D721Med (cell line): ENCODE measurements around the gene NCAN.

ENCODE experiments used
- DNase-seq: peaks from one replicate; pipeline ENCODE4 v3.0.0; 2011; ENCODE audit warnings: low spot score; ENCODE audit not compliant: insufficient read length
- FAIRE-seq: peaks from 2 replicates; lab custom pipeline; 2011; peaks lifted over from hg19 to GRCh38; lab: Jason Lieb, UNC
- CTCF ChIP-seq: IDR thresholded peaks from 2 replicates; pipeline ENCODE4 v1.5.1; 2012; ENCODE audit warnings: mild to moderate bottlenecking, control low read depth; ENCODE audit not compliant: insufficient read depth; ENCODE audit errors: missing control alignments

Gene NCAN

GRCh38 chr19:19261350-19262189 lies 49.8 kb downstream of the NCAN start:
- no peak for FAIRE-seq
- no peak for DNase-seq

GRCh38 chr19:19262190-19263057 lies 50.7 kb downstream of the NCAN start:
- TF ChIP-seq CTCF = no peak
- DNase-seq (no peak), FAIRE-seq (no peak)

More at GRCh38 chr19:19261350-19262189, 49.8 kb downstream of the NCAN start:
- TF ChIP-seq CTCF = no peak

GRCh38 chr19:19263886-19264487 lies 52.2 kb downstream of the NCAN start:
- no peak for FAIRE-seq
- no peak for DNase-seq
- no peak for TF ChIP-seq CTCF

GRCh38 chr19:19267305-19267704 lies 55.5 kb downstream of the NCAN start:
- FAIRE-seq (no peak), DNase-seq (no peak)
- no peak for TF ChIP-seq CTCF

GRCh38 chr19:19268453-19269385 lies 57.0 kb downstream of the NCAN start:
- FAIRE-seq (no peak), DNase-seq (no peak)
- TF ChIP-seq CTCF = no peak

- no peak for FAIRE-seq
- no peak for DNase-seq
- no peak for TF ChIP-seq CTCF
These were observed 58.4 kb downstream of the NCAN start for GRCh38 chr19:19269952-19270694.
